ENCODE results near the gene FER1L5. TPM values are rescaled to one million over a fixed set of nuclear protein-coding genes. Genes with fewer than 3 reads are reported as not detected.
"Not testable (repeated sequence)": the region's sequence is repeated elsewhere in the genome, so short reads cannot be mapped to it uniquely, and the experiment has no call there.

FER1L5 gene
- total RNA-seq, 2 experiments from 2014 or later = not detected

GRCh38 chr2:96648306-96648930 is 5.9 kb downstream of the FER1L5 start:
- CTCF ChIA-PET (ENCODE audit: unreplicated experiment) = no interaction called here
- BruUV-seq (replicated peaks) = no TSS peak
- TF ChIP-seq EZH2phosphoT487 (IDR thresholded peaks at IDR 0.05; ENCODE audit: borderline replicate concordance, low read depth, low read length) = no peak
- TF ChIP-seq CTCF (conservative IDR thresholded peaks at IDR 0.05; ENCODE audit: low read length) = no peak
- no peaks in the 10 kb centered on the region for H3K4me1 ChIP-seq (ENCODE audit: insufficient read depth, low read length, poor library complexity, severe bottlenecking)
- H4K20me1 ChIP-seq (ENCODE audit: insufficient read depth, low read length) = no peaks in the 10 kb centered on the region
- H3K27ac ChIP-seq (ENCODE audit: low read depth, low read length, poor library complexity, severe bottlenecking) = no peak overlapping the region
- H3K9me3 ChIP-seq (ENCODE audit: low read length) = no peaks in the 10 kb centered on the region
- no peaks in the 10 kb centered on the region for H3K36me3 ChIP-seq (ENCODE audit: insufficient read depth, low read length)
- H3K9me2 ChIP-seq (ENCODE audit: insufficient read depth, low read length) = no peaks in the 10 kb centered on the region
- no peak overlapping the region for H2AFZ ChIP-seq (ENCODE audit: low read length)
- intact Hi-C loops (cut with micrococcal nuclease; ENCODE audit: unreplicated experiment) = no loop called here
- no peak for DNase-seq (ENCODE audit: low spot score)
- POLR2A ChIA-PET = no interaction called here
- H3K79me2 ChIP-seq (ENCODE audit: insufficient read depth, low read depth, low read length) = no peaks in the 10 kb centered on the region
- no peak overlapping the region for H3K4me2 ChIP-seq (ENCODE audit: low read length)
- no peak overlapping the region for H3K4me3 ChIP-seq (ENCODE audit: low read depth, low read length, poor library complexity, severe bottlenecking)

DNA sequence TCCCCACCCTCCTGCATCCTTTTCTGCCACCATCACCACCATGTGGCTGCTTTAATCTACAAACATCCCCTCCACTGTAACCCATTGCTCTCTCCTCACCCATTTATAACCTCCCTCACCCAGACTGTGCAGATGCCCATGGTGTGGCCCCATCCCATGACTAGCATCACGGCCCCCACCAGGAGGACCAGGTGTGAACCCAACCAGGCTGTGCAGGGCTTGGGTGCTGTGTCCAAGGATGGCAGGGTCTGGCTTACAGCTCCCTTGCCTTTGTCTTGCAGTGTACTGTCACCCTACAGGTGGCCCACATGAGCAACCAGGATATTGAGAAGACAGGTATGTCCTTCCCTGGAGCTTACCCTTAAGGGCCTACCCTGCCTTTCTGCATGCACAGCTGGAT is 6.8 kb downstream of the FER1L5 start:
- Histone ChIP-seq H3K79me2 (ENCODE audit: insufficient read depth, low read depth, low read length) (no peaks in the 10 kb centered on the region), H2AFZ (ENCODE audit: low read length) (no peak overlapping the region), H3K36me3 (ENCODE audit: insufficient read depth, low read length) (no peaks in the 10 kb centered on the region), H3K4me1 (ENCODE audit: insufficient read depth, low read length, poor library complexity, severe bottlenecking) (no peaks in the 10 kb centered on the region), H3K27ac (ENCODE audit: low read depth, low read length, poor library complexity, severe bottlenecking) (no peak overlapping the region), H3K9me2 (ENCODE audit: insufficient read depth, low read length) (no peaks in the 10 kb centered on the region), H4K20me1 (ENCODE audit: insufficient read depth, low read length) (no peaks in the 10 kb centered on the region), H3K4me3 (ENCODE audit: low read depth, low read length, poor library complexity, severe bottlenecking) (no peak overlapping the region), H3K9me3 (ENCODE audit: low read length) (no peaks in the 10 kb centered on the region), H3K4me2 (ENCODE audit: low read length) (no peak overlapping the region)
- TF ChIP-seq CTCF (conservative IDR thresholded peaks at IDR 0.05; ENCODE audit: low read length) (no peak), EZH2phosphoT487 (IDR thresholded peaks at IDR 0.05; ENCODE audit: borderline replicate concordance, low read depth, low read length) (no peak)
- no peak for DNase-seq (ENCODE audit: low spot score)
- intact Hi-C loops (cut with micrococcal nuclease; ENCODE audit: unreplicated experiment) = no loop called here
- ChIA-PET POLR2A (no interaction called here), CTCF (ENCODE audit: unreplicated experiment) (no interaction called here)
- BruUV-seq (replicated peaks) = no TSS peak

- no peak overlapping the region for H3K4me3 ChIP-seq (ENCODE audit: low read depth, low read length, poor library complexity, severe bottlenecking)
- H4K20me1 ChIP-seq (ENCODE audit: insufficient read depth, low read length) = no peaks in the 10 kb centered on the region
- TF ChIP-seq CTCF (conservative IDR thresholded peaks at IDR 0.05; ENCODE audit: low read length) (no peak), EZH2phosphoT487 (IDR thresholded peaks at IDR 0.05; ENCODE audit: borderline replicate concordance, low read depth, low read length) (no peak)
- intact Hi-C loops (cut with micrococcal nuclease; ENCODE audit: unreplicated experiment) = no loop called here
- peaks cover 8% of the 10 kb centered on the region for H3K4me1 ChIP-seq (ENCODE audit: insufficient read depth, low read length, poor library complexity, severe bottlenecking)
- no peak for DNase-seq (ENCODE audit: low spot score)
- no peaks in the 10 kb centered on the region for H3K9me2 ChIP-seq (ENCODE audit: insufficient read depth, low read length)
- no TSS peak for BruUV-seq (replicated peaks)
- CTCF ChIA-PET (ENCODE audit: unreplicated experiment) = no interaction called here
- H3K9me3 ChIP-seq (ENCODE audit: low read length) = no peaks in the 10 kb centered on the region
- H3K79me2 ChIP-seq (ENCODE audit: insufficient read depth, low read depth, low read length) = no peaks in the 10 kb centered on the region
- H3K27ac ChIP-seq (ENCODE audit: low read depth, low read length, poor library complexity, severe bottlenecking) = no peak overlapping the region
- no peaks in the 10 kb centered on the region for H3K36me3 ChIP-seq (ENCODE audit: insufficient read depth, low read length)
- POLR2A ChIA-PET = no interaction called here
- no peak overlapping the region for H3K4me2 ChIP-seq (ENCODE audit: low read length)
- no peak overlapping the region for H2AFZ ChIP-seq (ENCODE audit: low read length)
Measured at GRCh38 chr2:96651793-96652192, 9.2 kb downstream of the FER1L5 start.

DNA sequence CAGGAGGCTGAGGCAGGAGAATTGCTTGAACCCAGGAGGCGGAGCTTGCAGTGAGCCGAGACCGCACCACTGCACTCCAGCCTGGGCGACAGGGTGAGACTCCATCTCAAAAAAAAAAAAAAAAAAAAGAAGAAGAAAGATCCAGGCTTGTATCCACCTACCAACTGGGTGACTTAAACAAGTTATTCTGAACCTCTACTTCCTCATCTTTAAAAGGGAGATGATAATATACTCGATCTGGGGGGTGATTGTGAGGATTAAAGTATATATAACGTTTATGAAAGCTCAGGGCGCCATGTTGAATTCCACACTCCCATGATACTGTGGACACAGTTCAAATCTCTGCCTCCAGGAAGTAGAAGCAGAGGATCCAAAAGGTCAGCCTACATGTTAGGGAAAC is 12.2 kb downstream of the FER1L5 start:
- H3K27ac ChIP-seq (ENCODE audit: low read depth, low read length, poor library complexity, severe bottlenecking); CTCF ChIA-PET (ENCODE audit: unreplicated experiment); H3K36me3 ChIP-seq (ENCODE audit: insufficient read depth, low read length); H3K4me3 ChIP-seq (ENCODE audit: low read depth, low read length, poor library complexity, severe bottlenecking); H3K9me2 ChIP-seq (ENCODE audit: insufficient read depth, low read length); H3K79me2 ChIP-seq (ENCODE audit: insufficient read depth, low read depth, low read length); H4K20me1 ChIP-seq (ENCODE audit: insufficient read depth, low read length); H3K9me3 ChIP-seq (ENCODE audit: low read length); H3K4me2 ChIP-seq (ENCODE audit: low read length); DNase-seq (ENCODE audit: low spot score); intact Hi-C loops (cut with micrococcal nuclease; ENCODE audit: unreplicated experiment); H3K4me1 ChIP-seq (ENCODE audit: insufficient read depth, low read length, poor library complexity, severe bottlenecking); H2AFZ ChIP-seq (ENCODE audit: low read length); BruUV-seq (replicated peaks): not testable (repeated sequence)
- POLR2A ChIA-PET = interaction anchor here (0.5 kb wide), 1 partner anchor 49 kb away, joined by 3 read pairs; no protein-coding TSS in a partner anchor
